K562 (cell line): ENCODE results near the gene THAP5. TPM values are rescaled to one million over a fixed set of nuclear protein-coding genes. Genes with fewer than 3 reads are reported as not detected.

ENCODE experiments used
- ATAC-seq: fragments of 200-7000 bp; cut with Tn5 transposase; 3 replicates; pipeline ENCODE4 v1.9.1; 2020; ENCODE audit warnings: moderate library complexity
- BruUV-seq: library from RNA; stranded (reverse); fragments of 400-500 nt; replicated peaks from 2 replicates; lab custom pipeline; 2021; lab: Mats Ljungman, UMichigan
- CTCF ChIA-PET: fragments of 300-600 bp; formaldehyde crosslinking; extraction: SDS; loops from one replicate; lab custom pipeline; 2021; ENCODE audit warnings: low intra/inter-chr PET ratio; lab: Yijun Ruan, JAX
- POLR2A ChIA-PET: fragments of 300-600, 350-650 bp; sonication (Branson Sonifier 250); formaldehyde crosslinking; extraction: SDS; loops from one replicate; lab custom pipeline; 2021; ENCODE audit warnings: antibody characterized with exemption, inconsistent platforms; lab: Yijun Ruan, JAX
- DNase-seq, 4 experiments: peaks; one replicate each; pipeline versions ENCODE4 v3.0.0 to v3.0.0-alpha.2; 2011 to 2018; ENCODE audit warnings: low spot score in 3 of 4, mixed read lengths in 3 of 4; ENCODE audit errors: extremely low read depth in 1 of 4
- FAIRE-seq: peaks from 2 replicates; lab custom pipeline; 2011; peaks lifted over from hg19 to GRCh38; lab: Jason Lieb, UNC
- H2AFZ ChIP-seq: 2 replicates; pipeline ENCODE4 v1.6.0; 2011; ENCODE audit warnings: low read depth, low read length, control low read depth, inconsistent platforms
- H3K27ac ChIP-seq: fragments of 200-600 bp; 3 replicates; pipeline ENCODE4 v1.8.0; 2011; ENCODE audit warnings: low read depth, mild to moderate bottlenecking, control low read depth, inconsistent platforms, low read length, moderate library complexity, mixed read lengths; ENCODE audit errors: extremely low read depth
- H3K27me3 ChIP-seq, 2 experiments: fragments of 300-600 bp in 1 of 2; 2 replicates in 1 of 2; 3 replicates in 1 of 2; pipeline versions ENCODE4 v1.6.0 to v1.8.0; 2011; ENCODE audit warnings: inconsistent platforms in 2 of 2, low read length in 2 of 2, mild to moderate bottlenecking in 1 of 2, mixed read lengths in 1 of 2, moderate library complexity in 1 of 2; ENCODE audit not compliant: control insufficient read depth in 2 of 2, insufficient read depth in 2 of 2
- H3K36me3 ChIP-seq: fragments of 300-600 bp; 3 replicates; pipeline ENCODE4 v1.8.0; 2011; ENCODE audit warnings: mild to moderate bottlenecking, low read length, inconsistent platforms; ENCODE audit not compliant: control insufficient read depth, insufficient read depth
- H3K4me1 ChIP-seq, 2 experiments: fragments of 200-600 bp in 1 of 2; replicated peaks in 1 of 2; 2 replicates in 1 of 2; 3 replicates in 1 of 2; pipeline versions ENCODE4 v1.5.1 to v1.8.0; 2011; ENCODE audit warnings: inconsistent platforms in 2 of 2, low read length in 2 of 2, mild to moderate bottlenecking in 1 of 2, mixed read lengths in 1 of 2, moderate library complexity in 1 of 2; ENCODE audit not compliant: control insufficient read depth in 2 of 2, insufficient read depth in 2 of 2
- H3K4me2 ChIP-seq: 2 replicates; pipeline ENCODE4 v1.6.1; 2011; ENCODE audit warnings: low read length, control low read depth, inconsistent platforms, mixed read lengths; ENCODE audit not compliant: insufficient read depth
- H3K4me3 ChIP-seq: fragments of 200-600 bp; sonication (generic), shearing (Covaris generic); 2 replicates; pipeline ENCODE4 v1.5.1; 2016; ENCODE audit warnings: control low read depth, inconsistent platforms
- H3K79me2 ChIP-seq: fragments of 200-600 bp; 3 replicates; pipeline ENCODE4 v1.8.0; 2011; ENCODE audit warnings: low read length, inconsistent platforms; ENCODE audit not compliant: control insufficient read depth, insufficient read depth
- H3K9ac ChIP-seq, 2 experiments: 2 replicates each; pipeline versions ENCODE4 v1.6.0 to v1.6.1; 2011; ENCODE audit warnings: low read depth in 2 of 2, low read length in 2 of 2, control low read depth in 1 of 2, inconsistent platforms in 1 of 2, mild to moderate bottlenecking in 1 of 2, mixed read lengths in 1 of 2; ENCODE audit not compliant: insufficient read depth in 1 of 2
- H3K9me1 ChIP-seq: one replicate; pipeline ENCODE4 v1.6.0; 2011; ENCODE audit warnings: inconsistent platforms, mild to moderate bottlenecking, low read length, moderate library complexity; ENCODE audit not compliant: control insufficient read depth, insufficient read depth
- H3K9me3 ChIP-seq: replicated peaks from 2 replicates; pipeline ENCODE4 v1.5.1; 2011; ENCODE audit warnings: low read depth, low read length, inconsistent platforms; ENCODE audit not compliant: control insufficient read depth, insufficient read depth
- H4K20me1 ChIP-seq: replicated peaks from 2 replicates; pipeline ENCODE4 v1.6.1; 2011; ENCODE audit warnings: low read length, inconsistent platforms, mixed read lengths; ENCODE audit not compliant: control insufficient read depth, insufficient read depth
- E4F1 ChIP-seq: fragments of 250-450 bp; sonication (Bioruptor Pico); IDR thresholded peaks from 2 replicates; pipeline ENCODE4 v1.5.0; 2021; ENCODE audit warnings: mild to moderate bottlenecking, borderline replicate concordance
- FOXJ2 ChIP-seq: fragments of 200-800 bp; sonication (Bioruptor generic); IDR thresholded peaks from 2 replicates; pipeline ENCODE4 v1.6.1; 2016; ENCODE audit warnings: missing genetic modification characterization, missing compliant biosample characterization
- NFE2 ChIP-seq: IDR thresholded peaks from 2 replicates; pipeline ENCODE4 v1.6.1; 2014; ENCODE audit warnings: antibody characterized with exemption, low read depth
- NFIC ChIP-seq: fragments of 450-650 bp; IDR thresholded peaks from 2 replicates; pipeline ENCODE4 v1.6.1; 2017; ENCODE audit warnings: mild to moderate bottlenecking, inconsistent platforms
- ZBTB12 ChIP-seq: fragments of 250-450 bp; sonication (Bioruptor Pico); IDR thresholded peaks from 2 replicates; pipeline ENCODE4 v1.4.0; 2020
- ZFPM2 ChIP-seq: fragments of 250-450 bp; sonication (Bioruptor Pico); IDR thresholded peaks from 2 replicates; pipeline ENCODE4 v1.5.1; 2022; ENCODE audit warnings: mild to moderate bottlenecking
- ZNF589 ChIP-seq: fragments of 200-800 bp; sonication (Bioruptor generic); IDR thresholded peaks from 2 replicates; pipeline ENCODE4 v1.6.1; 2016; ENCODE audit warnings: low read depth, missing genetic modification characterization, missing compliant biosample characterization
- ZNF766 ChIP-seq: fragments of 200-800 bp; sonication (Bioruptor generic); conservative IDR thresholded peaks from 2 replicates; pipeline ENCODE4 v1.6.1; 2016; ENCODE audit warnings: missing genetic modification characterization, missing compliant biosample characterization
- WGBS: fragments of 100-300 bp; shearing (Covaris generic); methylation state at CpG from one replicate; pipeline ENCODE4 v1.1.6; 2016; ENCODE audit warnings: low coverage, mixed read lengths; ENCODE audit not compliant: insufficient coverage; ENCODE audit errors: missing lambda C conversion rate; 5-methylcytosine and 5-hydroxymethylcytosine counted together
- in situ Hi-C: fragments of 300-500 bp; cut with MboI; formaldehyde crosslinking; loops from 4 replicates; pipeline ENCODE4 v1.15.0; 2018; ENCODE audit warnings: inconsistent platforms, mixed read lengths
- intact Hi-C: fragments of 100-400 bp; cut with micrococcal nuclease; formaldehyde crosslinking; loops from 2 replicates; pipeline ENCODE4 v1.14.2; 2022
- polyA plus RNA-seq, 8 experiments: library from polyadenylated mRNA; depleted of rRNA in 4 of 8; stranded (reverse) in 5 of 8; unstranded in 3 of 8; fragments of >200 nt; fragmentation: Nextera tagmentation in 2 of 8; fragmentation: Illumina TruSeq in 1 of 8; extraction: Ambion mirVana in 2 of 8; extraction: Trizol in 1 of 8; gene quantifications; 2 replicates each; pipeline versions ENCODE4 v1.2.1 to v1.2.3, GENCODE V29; 2011 to 2014; ENCODE audit warnings: inconsistent platforms in 1 of 8, missing spikeins in 1 of 8
- total RNA-seq, 7 experiments: library from RNA; depleted of rRNA in 6 of 7; stranded (reverse); fragments of >200 nt in 6 of 7; fragmentation: Illumina TruSeq in 2 of 7; extraction: Trizol in 2 of 7; gene quantifications; 2 replicates each; pipeline versions ENCODE4 v1.2.1 to v1.2.3, GENCODE V29; 2011 to 2021; ENCODE audit warnings: low replicate concordance in 1 of 7

Gene THAP5
- total and polyA plus RNA-seq, 9 of the 15 experiments (the other 6 are each of a cell fraction or from before 2014, with no cell fraction given), result 16.5 to 58.1 (median 28.2) TPM

GRCh38 chr7:108537229-108537628, 32.3 kb downstream of the THAP5 start:
- ATAC-seq (peak; percentile 80), DNase-seq (peak in 1 of 4 experiments; percentile 53), FAIRE-seq (peak; percentile 32)
- ChIA-PET POLR2A (interaction anchor here (0.7 to 2.1 kb wide), 4 partner anchors 9 to 32 kb away, joined by 3 to 9 read pairs (median 4); partner anchors contain the start of genes DNAJB9, PNPLA8 and THAP5), CTCF (no interaction called here)
- Histone ChIP-seq H3K36me3 (no peaks in the 10 kb centered on the region), H3K9me3 (no peaks in the 10 kb centered on the region), H4K20me1 (no peaks in the 10 kb centered on the region), H3K79me2 (no peaks in the 10 kb centered on the region), H3K27me3 (no peaks in the 10 kb centered on the region), H3K9ac (peak overlapping the region in 1 of 2 experiments; percentile 0; a peak in 1 of 4 replicates), H3K4me1 (peaks cover 9 to 36% of the 10 kb centered on the region in 2 experiments), H3K4me3 (no peak overlapping the region), H3K9me1 (no peaks in the 10 kb centered on the region), H2AFZ (peak overlapping the region; percentile 81), H3K27ac (peak overlapping the region; percentile 1; the same call in 2 of the 3 replicates), H3K4me2 (peak overlapping the region; percentile 9; the same call in 1 of the 2 replicates)
- intact Hi-C loops (loop anchor here (1.0 kb wide), 1 partner anchor 32 kb away; the partner anchor contains the start of genes DNAJB9 and THAP5), in situ Hi-C loops (no loop called here)
- no peak for TF ChIP-seq E4F1 (CRISPR knock-in tag)
- 0 out of 2 replicates have a peak, but pooled peaks have one; percentile 5 for TF ChIP-seq FOXJ2 (tag)
- TF ChIP-seq ZNF589 (CRISPR knock-in tag), result 0 out of 2 replicates have a peak, but pooled peaks have one; percentile 55
- 0 out of 2 replicates have a peak, but pooled peaks have one; percentile 43 for TF ChIP-seq ZNF766 (CRISPR knock-in tag)
- TF ChIP-seq NFE2, result no peak
- no peak for TF ChIP-seq ZFPM2 (CRISPR knock-in tag)
- no peak for TF ChIP-seq ZBTB12
- TF ChIP-seq NFIC, result peak; percentile 43
- 44% methylated on average over 2 of the region's 2 CpGs for WGBS
- no TSS peak for BruUV-seq
